AG04450 (cell line): ENCODE measurements around the gene MAML3. TPM values are rescaled to one million over a fixed set of nuclear protein-coding genes. Genes with fewer than 3 reads are reported as not detected.

Experiments
- CTCF ChIA-PET: fragments of 300-600, 350-600 bp; formaldehyde crosslinking; extraction: SDS; loops from one replicate; lab custom pipeline; 2022; ENCODE audit warnings: antibody characterized with exemption, inconsistent platforms; lab: Charles Lee
- POLR2A ChIA-PET: fragments of 350-600 bp; formaldehyde crosslinking; extraction: SDS; loops from one replicate; lab custom pipeline; 2021; ENCODE audit warnings: antibody characterized with exemption, inconsistent platforms; lab: Yijun Ruan, JAX
- DNase-seq: peaks from one replicate; pipeline ENCODE4 v3.0.0-alpha.2; 2011; ENCODE audit warnings: low read depth, low spot score
- H3K27ac ChIP-seq: one replicate; pipeline ENCODE4 v1.5.1; 2012; ENCODE audit warnings: low read depth, low read length, control low read depth
- H3K27me3 ChIP-seq: one replicate; pipeline ENCODE4 v1.6.0; 2012; ENCODE audit warnings: low read length; ENCODE audit not compliant: control insufficient read depth, insufficient read depth
- H3K4me3 ChIP-seq: 2 replicates; pipeline ENCODE4 v1.5.1; 2011; ENCODE audit warnings: mild to moderate bottlenecking, low read depth, low read length, control low read depth
- H3K9me3 ChIP-seq: 2 replicates; pipeline ENCODE4 v1.5.1; 2012; ENCODE audit warnings: low read length; ENCODE audit not compliant: control insufficient read depth, insufficient read depth
- polyA plus RNA-seq: library from polyadenylated mRNA; depleted of rRNA; stranded (reverse); fragments of >200 nt; gene quantifications from 2 replicates; pipeline ENCODE4 v1.2.3, GENCODE V29; 2011
- TF ChIP-seq, protein P1 (sequence below): IDR thresholded peaks from 2 replicates; pipeline ENCODE4 v1.5.1; 2011; ENCODE audit warnings: low read depth, low read length, control low read depth, inconsistent platforms

MAML3 gene
- polyA plus RNA-seq, 1 experiment, result 4.1 TPM

DNA sequence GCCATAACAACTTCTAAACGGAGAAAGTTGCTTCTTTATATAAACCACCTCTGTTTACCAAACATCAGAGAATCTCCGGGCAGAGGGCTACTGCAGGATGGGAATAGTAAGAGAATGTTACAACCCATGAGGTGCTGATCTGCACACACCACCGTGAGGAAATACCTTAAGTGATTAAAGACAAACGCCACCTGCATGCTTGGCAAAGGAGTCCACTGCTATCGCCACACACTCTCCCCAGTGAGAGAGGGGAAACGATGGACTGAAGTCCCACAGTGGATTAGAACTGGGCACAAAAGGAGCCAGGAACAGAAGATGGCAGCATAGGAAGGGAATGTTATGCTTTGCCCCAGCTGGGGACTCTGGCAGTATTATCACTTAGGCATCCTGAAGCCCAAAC is 15.6 kb downstream of the MAML3 start:
- Histone ChIP-seq H3K9me3 (no peaks in the 10 kb centered on the region; the same call in 1 of the 2 replicates), H3K27ac (no peak overlapping the region), H3K27me3 (no peaks in the 10 kb centered on the region), H3K4me3 (no peak overlapping the region)
- DNase-seq, result no peak
- CTCF ChIA-PET, result no interaction called here
- POLR2A ChIA-PET, result interaction anchor here (0.6 kb wide), 1 partner anchor 15 kb away, joined by 3 read pairs; no protein-coding TSS in a partner anchor
- TF ChIP-seq, protein P1, sequence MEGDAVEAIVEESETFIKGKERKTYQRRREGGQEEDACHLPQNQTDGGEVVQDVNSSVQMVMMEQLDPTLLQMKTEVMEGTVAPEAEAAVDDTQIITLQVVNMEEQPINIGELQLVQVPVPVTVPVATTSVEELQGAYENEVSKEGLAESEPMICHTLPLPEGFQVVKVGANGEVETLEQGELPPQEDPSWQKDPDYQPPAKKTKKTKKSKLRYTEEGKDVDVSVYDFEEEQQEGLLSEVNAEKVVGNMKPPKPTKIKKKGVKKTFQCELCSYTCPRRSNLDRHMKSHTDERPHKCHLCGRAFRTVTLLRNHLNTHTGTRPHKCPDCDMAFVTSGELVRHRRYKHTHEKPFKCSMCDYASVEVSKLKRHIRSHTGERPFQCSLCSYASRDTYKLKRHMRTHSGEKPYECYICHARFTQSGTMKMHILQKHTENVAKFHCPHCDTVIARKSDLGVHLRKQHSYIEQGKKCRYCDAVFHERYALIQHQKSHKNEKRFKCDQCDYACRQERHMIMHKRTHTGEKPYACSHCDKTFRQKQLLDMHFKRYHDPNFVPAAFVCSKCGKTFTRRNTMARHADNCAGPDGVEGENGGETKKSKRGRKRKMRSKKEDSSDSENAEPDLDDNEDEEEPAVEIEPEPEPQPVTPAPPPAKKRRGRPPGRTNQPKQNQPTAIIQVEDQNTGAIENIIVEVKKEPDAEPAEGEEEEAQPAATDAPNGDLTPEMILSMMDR, result no peak

DNA sequence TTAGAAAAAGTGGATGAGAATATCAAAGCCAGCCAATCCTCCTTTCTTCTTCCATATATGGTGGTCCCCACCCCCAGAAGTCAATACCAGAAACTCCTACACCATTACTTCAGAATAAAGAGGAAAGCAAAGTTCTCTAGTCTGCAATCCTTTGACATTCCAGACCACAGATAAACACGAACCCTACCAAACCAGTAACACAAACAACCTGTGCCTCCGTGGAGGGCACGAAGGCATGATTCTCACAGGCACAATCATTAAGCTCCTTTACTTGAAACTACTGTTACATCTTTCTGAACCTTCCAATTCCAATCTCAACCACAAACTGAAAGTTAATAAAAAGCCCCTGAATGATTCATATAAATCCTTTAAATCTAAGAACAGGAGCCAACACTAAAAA is 16.3 kb downstream of the MAML3 start:
- H3K4me3 ChIP-seq, result peak overlapping the region; percentile 39
- no peaks in the 10 kb centered on the region for H3K27me3 ChIP-seq
- ChIA-PET POLR2A (interaction anchor here (0.6 to 1.0 kb wide), 2 partner anchors 13 to 15 kb away, joined by 3 to 10 read pairs; no protein-coding TSS in a partner anchor), CTCF (no interaction called here)
- no peak for DNase-seq
- TF ChIP-seq, protein P1, result no peak
- peak overlapping the region; percentile 77 for H3K27ac ChIP-seq
- no peaks in the 10 kb centered on the region; the same call in 1 of the 2 replicates for H3K9me3 ChIP-seq

DNA sequence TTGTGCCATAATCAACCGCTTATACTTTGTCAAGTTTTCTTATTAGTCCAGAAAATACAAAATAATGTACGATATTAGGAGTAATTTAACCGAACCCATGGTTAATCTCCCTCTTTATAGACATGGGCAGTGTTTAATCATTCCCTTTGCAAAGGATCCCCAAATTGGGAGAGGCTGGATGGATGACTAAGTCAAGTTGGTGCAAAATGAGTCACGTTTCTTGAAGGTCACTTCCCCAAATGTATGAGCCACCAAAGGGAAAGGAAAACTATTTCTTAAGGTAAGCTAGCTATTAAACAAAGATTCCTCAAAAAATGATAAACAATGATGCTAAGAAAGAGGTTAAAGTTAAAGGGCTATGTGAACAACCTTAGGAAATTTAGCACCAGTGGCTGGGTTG is 17.5 kb downstream of the MAML3 start:
- no peak overlapping the region for H3K27ac ChIP-seq
- POLR2A ChIA-PET, result no interaction called here
- no peaks in the 10 kb centered on the region; the same call in 1 of the 2 replicates for H3K9me3 ChIP-seq
- TF ChIP-seq, protein P1, result no peak
- DNase-seq, result no peak
- H3K4me3 ChIP-seq, result no peak overlapping the region
- H3K27me3 ChIP-seq, result no peaks in the 10 kb centered on the region
- CTCF ChIA-PET, result no interaction called here

DNA sequence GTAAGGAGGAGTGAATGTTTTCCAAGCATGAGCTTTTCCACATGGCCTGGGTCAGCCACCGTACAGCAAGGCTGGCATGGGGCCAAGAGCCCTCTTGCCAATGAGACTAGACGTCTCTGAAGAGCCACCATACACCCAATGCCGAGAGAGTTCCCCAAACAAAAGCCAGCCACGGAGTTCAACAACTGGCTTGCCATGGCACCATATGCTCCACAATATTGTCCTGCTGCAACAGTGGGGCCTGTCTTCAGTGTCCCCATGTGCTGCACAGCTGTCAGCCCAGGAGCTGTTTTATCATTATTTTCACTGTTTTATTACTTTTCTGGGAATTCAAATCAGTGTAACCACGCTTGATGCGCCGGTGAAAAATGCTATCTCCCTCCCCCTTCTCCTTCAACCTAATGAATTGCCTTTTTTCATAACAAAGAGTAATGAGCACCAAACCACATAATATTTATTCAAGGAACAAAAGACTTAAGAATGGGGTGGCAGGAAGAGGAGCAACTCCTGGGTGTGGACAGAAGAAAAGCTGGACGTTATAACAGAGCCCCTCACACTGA is 18.4 kb downstream of the MAML3 start:
- H3K27ac ChIP-seq, result peak overlapping the region; percentile 34
- no peak for DNase-seq
- no peaks in the 10 kb centered on the region; the same call in 1 of the 2 replicates for H3K9me3 ChIP-seq
- ChIA-PET CTCF (no interaction called here), POLR2A (no interaction called here)
- no peak overlapping the region for H3K4me3 ChIP-seq
- TF ChIP-seq, protein P1, result no peak
- H3K27me3 ChIP-seq, result no peaks in the 10 kb centered on the region

DNA sequence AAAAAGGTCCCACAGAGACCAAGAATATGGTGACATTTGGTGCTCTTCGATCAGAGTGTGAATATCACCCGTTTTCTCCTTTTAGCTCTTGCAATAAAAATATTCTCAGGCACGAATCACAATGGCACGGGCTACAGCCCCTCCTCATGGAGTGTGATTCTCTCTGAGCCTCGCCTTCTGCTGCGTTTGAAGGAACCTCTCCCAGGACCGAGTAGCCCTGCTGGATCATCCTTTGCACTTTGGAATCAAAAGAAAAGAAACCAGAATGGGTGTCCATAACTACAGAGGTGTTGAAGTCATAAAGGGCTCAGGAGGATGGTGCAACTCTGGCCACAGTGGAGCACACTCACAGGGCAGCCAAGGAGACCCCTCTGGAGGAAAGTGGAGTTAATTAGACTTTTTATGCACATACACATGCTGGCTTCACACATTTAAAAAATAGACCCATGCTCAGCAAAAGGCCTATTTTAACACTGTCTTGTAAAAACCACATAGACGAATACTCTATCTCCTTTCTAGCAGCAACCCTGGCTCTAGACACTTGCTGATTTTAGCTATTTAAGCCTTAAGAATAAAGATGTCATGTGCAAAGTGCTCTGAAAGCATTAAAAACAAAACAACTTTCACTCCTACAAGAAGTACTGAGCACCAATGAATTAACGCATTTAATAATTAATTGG is 19.1 kb downstream of the MAML3 start:
- no peak overlapping the region for H3K4me3 ChIP-seq
- ChIA-PET CTCF (no interaction called here), POLR2A (no interaction called here)
- no peaks in the 10 kb centered on the region; the same call in 1 of the 2 replicates for H3K9me3 ChIP-seq
- no peaks in the 10 kb centered on the region for H3K27me3 ChIP-seq
- no peak for DNase-seq
- H3K27ac ChIP-seq, result no peak overlapping the region
- TF ChIP-seq, protein P1, result no peak
